Skeletal muscle tissue (tissue), 4 donors: ENCODE measurements around the gene POLR3GL. TPM values are rescaled to one million over a fixed set of nuclear protein-coding genes. Genes with fewer than 3 reads are reported as not detected.
"Not testable (repeated sequence)": the region's sequence is repeated elsewhere in the genome, so short reads cannot be mapped to it uniquely, and the experiment has no call there.

Source experiments
- H3K27ac ChIP-seq: one replicate; pipeline ENCODE4 v1.7.0; 2013; ENCODE audit warnings: mild to moderate bottlenecking, low read depth, low read length, inconsistent platforms
- H3K27me3 ChIP-seq, 3 donors: one replicate each; pipeline ENCODE4 v1.7.0; 2013; ENCODE audit warnings: low read length in 3 of 3; ENCODE audit not compliant: control insufficient read depth in 3 of 3, insufficient read depth in 3 of 3
- H3K36me3 ChIP-seq, 3 donors: one replicate each; pipeline ENCODE4 v1.7.0; 2013; ENCODE audit warnings: low read length in 3 of 3; ENCODE audit not compliant: control insufficient read depth in 3 of 3, insufficient read depth in 3 of 3
- H3K4me1 ChIP-seq, 3 donors: one replicate each; pipeline ENCODE4 v1.7.0; 2013; ENCODE audit warnings: low read length in 3 of 3, mild to moderate bottlenecking in 3 of 3; ENCODE audit not compliant: control insufficient read depth in 3 of 3, insufficient read depth in 3 of 3
- H3K4me3 ChIP-seq, 3 donors: one replicate each; pipeline ENCODE4 v1.7.0; 2013; ENCODE audit warnings: low read length in 3 of 3
- H3K9ac ChIP-seq, 3 donors: one replicate each; pipeline ENCODE4 v1.7.0; 2013; ENCODE audit warnings: low read length in 3 of 3, mild to moderate bottlenecking in 3 of 3, moderate library complexity in 2 of 3, low read depth in 1 of 3
- H3K9me3 ChIP-seq, 3 donors: one replicate each; pipeline ENCODE4 v1.7.0; 2013; ENCODE audit warnings: low read length in 3 of 3; ENCODE audit not compliant: control insufficient read depth in 3 of 3
- total RNA-seq: library from RNA; depleted of rRNA; stranded (reverse); fragments of >200 nt; gene quantifications from one replicate; pipeline ENCODE4 v1.2.3, GENCODE V29; 2014
- donor health status: Osteomylitis.

POLR3GL gene
- total RNA-seq, 1 donor from 2014 or later, result 17.7 TPM

DNA sequence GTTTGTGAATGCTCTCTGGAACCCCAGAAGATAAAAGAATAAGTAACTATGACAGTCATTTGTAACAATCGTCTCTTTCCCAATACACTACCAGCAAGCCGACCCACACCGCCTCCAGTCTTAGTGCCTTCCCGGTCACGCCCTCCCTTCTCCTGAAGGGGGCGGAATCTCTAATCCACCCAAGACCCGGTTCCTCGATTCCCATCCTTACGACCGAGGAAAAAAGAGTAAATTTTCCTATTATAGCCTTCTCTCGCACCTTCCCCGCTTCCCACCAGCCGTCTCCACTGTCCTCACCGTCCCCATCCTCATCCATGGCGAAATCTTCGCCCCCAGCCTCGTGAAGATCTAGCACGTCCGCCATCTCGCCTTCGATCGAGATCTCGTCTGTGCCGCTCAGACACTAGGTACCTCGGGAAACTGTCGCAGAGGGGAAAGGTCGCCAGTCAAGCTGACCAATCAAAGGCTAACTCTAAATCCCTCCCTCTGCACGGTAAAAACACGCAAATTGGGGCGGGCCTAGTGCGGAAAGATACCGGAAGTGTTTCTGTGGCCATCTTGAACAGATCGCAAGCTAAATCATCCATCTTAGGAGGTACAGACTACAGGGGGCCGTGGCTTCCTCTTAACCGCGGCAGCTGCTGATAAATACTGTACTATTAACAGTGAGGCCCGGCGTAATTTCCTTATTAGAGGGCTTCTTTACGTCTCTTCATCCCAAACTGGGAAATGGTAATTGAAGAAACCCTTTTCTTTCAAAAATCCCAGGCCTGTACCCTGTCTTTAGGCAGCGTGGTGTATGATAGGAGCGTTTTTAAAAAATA, 37.2 kb upstream of the POLR3GL start, which contains the start of gene RBM8A:
TSS of gene RBM8A (minus strand) at position 422 of the 824 bp plus-strand sequence. CDS start at position 364, 58 bp downstream.
- H3K9me3 ChIP-seq, result no peaks in the 10 kb centered on the region
- peak within 1 kb of the TSS; percentile 85 to 94 (median 91) for H3K4me3 ChIP-seq
- H3K4me1 ChIP-seq, result peaks cover 12 to 24% (median 15%) of the 10 kb centered on the region in 3 donors
- no peaks in the 10 kb centered on the region for H3K27me3 ChIP-seq
- H3K9ac ChIP-seq, result peak within 1 kb of the TSS; percentile 92 to 98 (median 93)
- H3K36me3 ChIP-seq, result peaks cover 5 to 25% (median 8%) of the 10 kb centered on the region in 3 donors
- peak within 1 kb of the TSS; percentile 98 for H3K27ac ChIP-seq

GRCh38 chr1:145927916-145928643, 36.4 kb upstream of the POLR3GL start:
- Histone ChIP-seq H3K9ac (peak overlapping the region; percentile 92 to 98 (median 93)), H3K27me3 (no peaks in the 10 kb centered on the region), H3K27ac (peak overlapping the region; percentile 98), H3K36me3 (peaks cover 5 to 25% (median 8%) of the 10 kb centered on the region in 3 donors), H3K4me1 (peaks cover 12 to 24% (median 15%) of the 10 kb centered on the region in 3 donors), H3K4me3 (peak overlapping the region; percentile 85 to 94 (median 91)), H3K9me3 (no peaks in the 10 kb centered on the region)

- H3K27ac ChIP-seq, H3K9me3 ChIP-seq, H3K4me3 ChIP-seq, H3K9ac ChIP-seq, H3K27me3 ChIP-seq: not testable (repeated sequence)
- peaks cover 0 to 21% (median 16%) of the 10 kb centered on the region in 3 donors for H3K4me1 ChIP-seq
- peaks cover 5 to 24% (median 20%) of the 10 kb centered on the region in 3 donors for H3K36me3 ChIP-seq
Measured at GRCh38 chr1:145932522-145933009, 31.9 kb upstream of the POLR3GL start.

DNA sequence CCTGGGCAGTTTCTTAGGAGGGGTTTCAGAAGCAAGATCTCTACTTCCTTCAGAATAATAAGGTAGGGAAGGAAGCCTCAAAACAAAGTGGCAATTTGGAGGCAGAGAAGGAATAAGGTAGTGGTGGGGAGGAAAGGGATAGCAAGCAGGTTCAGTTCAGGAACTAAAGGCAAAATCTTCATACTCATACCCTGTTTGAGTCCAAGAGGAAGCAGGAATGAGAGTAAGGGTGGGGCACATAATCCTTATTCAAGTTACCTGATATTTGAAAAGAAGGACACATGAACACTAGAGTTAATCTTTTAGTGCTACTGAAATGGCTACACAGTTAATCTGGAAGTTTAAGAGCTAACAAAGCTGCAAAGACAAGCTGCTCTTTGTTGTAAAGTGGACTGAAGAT, 28.8 kb upstream of the POLR3GL start:
- no peaks in the 10 kb centered on the region for H3K9me3 ChIP-seq
- H3K27ac ChIP-seq, result no peak overlapping the region
- H3K27me3 ChIP-seq, result no peaks in the 10 kb centered on the region
- no peak overlapping the region for H3K9ac ChIP-seq
- H3K36me3 ChIP-seq, result peaks cover 5 to 24% (median 16%) of the 10 kb centered on the region in 3 donors
- no peak overlapping the region for H3K4me3 ChIP-seq
- peaks cover 0 to 13% (median 12%) of the 10 kb centered on the region in 3 donors for H3K4me1 ChIP-seq

DNA sequence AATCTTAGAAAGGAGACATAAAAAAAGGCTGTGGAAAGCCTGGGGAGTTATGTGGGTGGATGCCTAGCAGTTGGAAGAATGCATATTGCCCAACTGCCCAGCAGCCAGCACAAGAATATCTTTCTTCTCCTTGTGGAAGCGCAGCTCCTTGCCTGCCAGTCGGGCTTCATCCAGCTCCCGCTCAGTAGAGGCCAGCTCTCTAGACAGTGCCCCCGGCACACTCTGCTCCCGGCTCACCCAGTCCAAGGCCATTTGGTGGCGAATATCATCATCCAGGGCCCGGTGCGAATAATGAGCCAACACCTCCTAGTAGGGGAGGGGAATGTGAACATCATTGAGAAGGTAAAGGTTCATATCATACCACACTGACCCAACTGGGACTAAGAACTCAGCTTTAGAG, 28.2 kb upstream of the POLR3GL start:
- no peak overlapping the region for H3K4me3 ChIP-seq
- H3K36me3 ChIP-seq, result peaks cover 5 to 24% (median 16%) of the 10 kb centered on the region in 3 donors
- no peaks in the 10 kb centered on the region for H3K9me3 ChIP-seq
- peaks cover 0 to 13% (median 12%) of the 10 kb centered on the region in 3 donors for H3K4me1 ChIP-seq
- H3K9ac ChIP-seq, result peak overlapping the region in 2 of 3 donors; percentile 17 to 20
- H3K27ac ChIP-seq, result peak overlapping the region; percentile 30
- H3K27me3 ChIP-seq, result no peaks in the 10 kb centered on the region

GRCh38 chr1:145937436-145937835, 27.1 kb upstream of the POLR3GL start:
- peaks cover 0 to 13% (median 12%) of the 10 kb centered on the region in 3 donors for H3K4me1 ChIP-seq
- H3K36me3 ChIP-seq, result peaks cover 5 to 27% (median 15%) of the 10 kb centered on the region in 3 donors
- no peaks in the 10 kb centered on the region for H3K9me3 ChIP-seq
- H3K27me3 ChIP-seq, result no peaks in the 10 kb centered on the region
- H3K4me3 ChIP-seq, result no peak overlapping the region
- H3K27ac ChIP-seq, result no peak overlapping the region
- H3K9ac ChIP-seq, result no peak overlapping the region

- no peak overlapping the region for H3K9ac ChIP-seq
- H3K4me3 ChIP-seq, result no peak overlapping the region
- no peak overlapping the region for H3K27ac ChIP-seq
- H3K9me3 ChIP-seq, result no peaks in the 10 kb centered on the region
- H3K36me3 ChIP-seq, result peaks cover 2 to 21% (median 9%) of the 10 kb centered on the region in 3 donors
- no peaks in the 10 kb centered on the region for H3K27me3 ChIP-seq
- H3K4me1 ChIP-seq, result peaks cover 0 to 2% (median under 1%) of the 10 kb centered on the region in 3 donors
Measured at GRCh38 chr1:145942405-145942804, 22.1 kb upstream of the POLR3GL start.

DNA sequence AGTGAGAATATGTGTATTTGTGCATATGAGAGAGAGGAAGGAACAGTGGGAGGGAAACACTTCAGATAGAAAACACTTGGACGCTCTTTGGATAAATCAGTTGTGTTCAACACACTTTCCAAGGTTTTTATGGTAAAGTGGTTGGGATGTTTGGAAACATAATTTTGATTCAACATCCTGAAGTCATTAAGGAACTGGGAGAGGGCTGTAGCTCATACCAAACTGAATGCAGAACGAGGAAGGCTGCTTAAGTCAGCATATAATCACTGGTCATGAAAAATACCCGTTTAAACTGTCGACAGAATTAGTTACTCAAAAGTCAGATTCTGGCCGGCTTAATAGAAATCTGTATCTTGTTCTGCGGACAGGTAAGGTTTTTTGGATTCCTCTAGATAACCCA, 21.6 kb upstream of the POLR3GL start:
- Histone ChIP-seq H3K9me3 (no peaks in the 10 kb centered on the region), H3K4me3 (no peak overlapping the region), H3K36me3 (peaks cover 0 to 21% (median 7%) of the 10 kb centered on the region in 3 donors), H3K4me1 (peaks cover 0 to 6% (median 2%) of the 10 kb centered on the region in 3 donors), H3K9ac (no peak overlapping the region), H3K27me3 (no peaks in the 10 kb centered on the region), H3K27ac (no peak overlapping the region)

DNA sequence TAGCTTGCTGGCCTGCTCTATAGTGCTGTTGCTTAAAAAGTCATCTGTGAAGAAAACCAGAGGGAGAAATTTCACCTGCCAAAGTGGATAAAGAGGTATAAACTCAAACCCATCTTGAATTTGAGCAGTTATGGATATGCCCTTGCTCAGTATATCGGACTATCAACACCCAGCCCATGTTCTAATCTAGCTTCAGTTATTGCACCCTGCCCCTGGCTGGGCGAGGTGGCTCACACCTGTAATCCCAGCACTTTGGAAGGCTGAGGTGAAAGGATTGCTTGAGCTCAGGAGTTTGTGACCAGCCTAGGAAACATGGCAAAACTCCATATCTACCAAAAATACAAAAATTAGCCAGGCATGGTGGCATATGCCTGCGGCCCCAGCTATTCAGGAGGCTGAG, 20.0 kb upstream of the POLR3GL start:
- Histone ChIP-seq H3K4me1 (peaks cover 9 to 20% (median 14%) of the 10 kb centered on the region in 3 donors), H3K36me3 (peaks cover 0 to 21% (median 7%) of the 10 kb centered on the region in 3 donors), H3K27ac (no peak overlapping the region), H3K9ac (no peak overlapping the region), H3K9me3 (no peaks in the 10 kb centered on the region), H3K27me3 (no peaks in the 10 kb centered on the region), H3K4me3 (no peak overlapping the region)
